ENCODE results near the gene PPP2R2C. TPM values are rescaled to one million over a fixed set of nuclear protein-coding genes. Genes with fewer than 3 reads are reported as not detected.

PPP2R2C gene
- total RNA-seq, 1 experiment from 2014 or later = 9.5 TPM

GRCh38 chr4:6452116-6452896 is 20.1 kb downstream of the PPP2R2C start:
- Histone ChIP-seq H3K4me1 (ENCODE audit: insufficient read depth, low read length) (no peaks in the 10 kb centered on the region), H3K27me3 (ENCODE audit: low read length) (no peaks in the 10 kb centered on the region), H2AFZ (ENCODE audit: low read length) (no peak overlapping the region), H3K9me3 (ENCODE audit: low read length) (no peaks in the 10 kb centered on the region), H3K4me2 (ENCODE audit: low read length) (no peak overlapping the region), H3K79me2 (ENCODE audit: low read length) (no peaks in the 10 kb centered on the region), H3F3A (ENCODE audit: low read length, unreplicated experiment) (no peaks in the 10 kb centered on the region), H3K9ac (ENCODE audit: low read length) (no peak overlapping the region), H3K27ac (ENCODE audit: low read length) (no peak overlapping the region), H3K9me2 (replicated peaks; ENCODE audit: low read length) (no peaks in the 10 kb centered on the region), H4K20me1 (ENCODE audit: low read length) (no peaks in the 10 kb centered on the region), H3K4me3 (ENCODE audit: low read length) (no peak overlapping the region), H3K36me3 (ENCODE audit: low read depth, low read length) (no peaks in the 10 kb centered on the region)
- intact Hi-C loops (cut with micrococcal nuclease) = no loop called here
- ATAC-seq (no peak), DNase-seq (no peak)
- no peak for TF ChIP-seq EZH2 (IDR thresholded peaks at IDR 0.05; ENCODE audit: low read length, unreplicated experiment)
- TF ChIP-seq EZH2phosphoT487 (IDR thresholded peaks at IDR 0.05; ENCODE audit: borderline replicate concordance, low read length) = no peak
- no peak for TF ChIP-seq CTCF (conservative IDR thresholded peaks at IDR 0.05; ENCODE audit: low read depth, low read length)
- ChIA-PET POLR2A (ENCODE audit: unreplicated experiment) (no interaction called here), CTCF (no interaction called here)
- BruUV-seq (replicated peaks) = no TSS peak

- Histone ChIP-seq H3K9ac (ENCODE audit: low read length) (no peak overlapping the region), H3K79me2 (ENCODE audit: low read length) (no peaks in the 10 kb centered on the region), H2AFZ (ENCODE audit: low read length) (no peak overlapping the region), H3K36me3 (ENCODE audit: low read depth, low read length) (no peaks in the 10 kb centered on the region), H3K9me3 (ENCODE audit: low read length) (no peaks in the 10 kb centered on the region), H3K4me1 (ENCODE audit: insufficient read depth, low read length) (no peaks in the 10 kb centered on the region), H3K4me2 (ENCODE audit: low read length) (no peak overlapping the region), H3F3A (ENCODE audit: low read length, unreplicated experiment) (no peaks in the 10 kb centered on the region), H4K20me1 (ENCODE audit: low read length) (no peaks in the 10 kb centered on the region), H3K27me3 (ENCODE audit: low read length) (no peaks in the 10 kb centered on the region), H3K27ac (ENCODE audit: low read length) (no peak overlapping the region), H3K9me2 (replicated peaks; ENCODE audit: low read length) (no peaks in the 10 kb centered on the region), H3K4me3 (ENCODE audit: low read length) (no peak overlapping the region)
- no peak for TF ChIP-seq EZH2 (IDR thresholded peaks at IDR 0.05; ENCODE audit: low read length, unreplicated experiment)
- TF ChIP-seq EZH2phosphoT487 (IDR thresholded peaks at IDR 0.05; ENCODE audit: borderline replicate concordance, low read length) = no peak
- TF ChIP-seq CTCF (conservative IDR thresholded peaks at IDR 0.05; ENCODE audit: low read depth, low read length) = no peak
- no peak for DNase-seq
- no peak for ATAC-seq
- BruUV-seq (replicated peaks) = no TSS peak
- POLR2A ChIA-PET (ENCODE audit: unreplicated experiment) = no interaction called here
- CTCF ChIA-PET = no interaction called here
- intact Hi-C loops (cut with micrococcal nuclease) = no loop called here
These were observed 21.1 kb downstream of the PPP2R2C start for GRCh38 chr4:6451309-6451708.

GRCh38 chr4:6450709-6451108 is 21.7 kb downstream of the PPP2R2C start:
- no peak overlapping the region for H3K4me2 ChIP-seq (ENCODE audit: low read length)
- H3K4me1 ChIP-seq (ENCODE audit: insufficient read depth, low read length) = no peaks in the 10 kb centered on the region; the same call in 1 of the 2 replicates
- H3K79me2 ChIP-seq (ENCODE audit: low read length) = no peaks in the 10 kb centered on the region
- no peaks in the 10 kb centered on the region for H3K9me2 ChIP-seq (replicated peaks; ENCODE audit: low read length)
- no peak overlapping the region for H2AFZ ChIP-seq (ENCODE audit: low read length)
- no peak for DNase-seq
- ATAC-seq = no peak
- ChIA-PET CTCF (no interaction called here), POLR2A (ENCODE audit: unreplicated experiment) (no interaction called here)
- H3F3A ChIP-seq (ENCODE audit: low read length, unreplicated experiment) = no peaks in the 10 kb centered on the region
- no peak overlapping the region for H3K27ac ChIP-seq (ENCODE audit: low read length)
- no peaks in the 10 kb centered on the region for H3K36me3 ChIP-seq (ENCODE audit: low read depth, low read length)
- no TSS peak for BruUV-seq (replicated peaks)
- intact Hi-C loops (cut with micrococcal nuclease) = no loop called here
- H3K4me3 ChIP-seq (ENCODE audit: low read length) = no peak overlapping the region
- no peaks in the 10 kb centered on the region for H3K27me3 ChIP-seq (ENCODE audit: low read length)
- no peak overlapping the region for H3K9ac ChIP-seq (ENCODE audit: low read length)
- H3K9me3 ChIP-seq (ENCODE audit: low read length) = no peaks in the 10 kb centered on the region
- no peak for TF ChIP-seq EZH2phosphoT487 (IDR thresholded peaks at IDR 0.05; ENCODE audit: borderline replicate concordance, low read length)
- TF ChIP-seq EZH2 (IDR thresholded peaks at IDR 0.05; ENCODE audit: low read length, unreplicated experiment) = no peak
- TF ChIP-seq CTCF (conservative IDR thresholded peaks at IDR 0.05; ENCODE audit: low read depth, low read length) = no peak
- no peaks in the 10 kb centered on the region for H4K20me1 ChIP-seq (ENCODE audit: low read length)

All from PC-3 (cell line).